H1 (cell line): ENCODE data around the gene RPS6KL1. TPM values are rescaled to one million over a fixed set of nuclear protein-coding genes. Genes with fewer than 3 reads are reported as not detected.

Experiments used
- ASH2L ChIP-seq: fragments of 200-600, 300-600 bp; sonication (generic); IDR thresholded peaks from one replicate; pipeline ENCODE4 v1.7.1; 2017; ENCODE audit warnings: low read length
- SAP30 ChIP-seq: fragments of 300-600 bp; sonication (generic); IDR thresholded peaks from 2 replicates; pipeline ENCODE4 v1.7.1; 2012; ENCODE audit warnings: low read length, moderate library complexity, mild to moderate bottlenecking, inconsistent platforms; ENCODE audit not compliant: insufficient read depth, insufficient replicate concordance
- SUZ12 ChIP-seq: fragments of 200-600 bp; sonication (generic); IDR thresholded peaks from 2 replicates; pipeline ENCODE4 v1.6.1; 2012; ENCODE audit warnings: mild to moderate bottlenecking, inconsistent platforms, low read length, moderate library complexity, mixed read lengths
- polyA plus RNA-seq, 7 experiments: library from polyadenylated mRNA; depleted of rRNA in 3 of 7; stranded (reverse) in 5 of 7; unstranded in 2 of 7; fragments of >200 nt in 5 of 7; fragments of 200-250 nt in 2 of 7; gene quantifications; 1 replicate in 5 of 7; 2 replicates in 1 of 7; 4 replicates in 1 of 7; pipeline versions ENCODE4 v1.2.1 to v1.2.3, GENCODE V29; 2011 to 2013; ENCODE audit warnings: missing spikeins in 2 of 7, mixed read lengths in 2 of 7
- total RNA-seq: library from RNA; stranded (reverse); fragmentation: NEBNext Ultra II Directional; extraction: Animal tissue kit (Norgen Biotek cat#: 25700); gene quantifications from 2 replicates; pipeline ENCODE4 v1.2.1, GENCODE V29; 2021

The RPS6KL1 gene
- total and polyA plus RNA-seq, 2 of the 8 experiments (the other 6 are each of a cell fraction or from before 2014, with no cell fraction given): 9.8 to 13.8 TPM

- TF ChIP-seq SAP30 (no peak), SUZ12 (no peak), ASH2L (no peak)
Observed at GRCh38 chr14:74911704-74912103, 11.4 kb downstream of the RPS6KL1 start (continued).
